Lower leg skin (tissue), 4 donors: ENCODE results near the gene MFNG. TPM values are rescaled to one million over a fixed set of nuclear protein-coding genes. Genes with fewer than 3 reads are reported as not detected.
A peak's percentile ranks its signal among the peaks of the same experiment; 100 is the strongest.

Source experiments
- DNase-seq, 2 donors: peaks; one replicate each; pipeline ENCODE4 v3.0.0-alpha.2; 2019; ENCODE audit warnings: low spot score in 2 of 2
- H3K4me3 ChIP-seq: fragments of 200-600 bp; sonication (generic); 2 replicates; pipeline ENCODE4 v1.5.1; 2017; ENCODE audit warnings: mild to moderate bottlenecking, low read depth; ENCODE audit not compliant: poor library complexity, severe bottlenecking
- CTCF ChIP-seq, 3 donors: fragments of 450-650 bp; IDR thresholded peaks; one replicate each; pipeline ENCODE4 v1.5.1; 2016; ENCODE audit warnings: antibody characterized with exemption in 3 of 3, mild to moderate bottlenecking in 3 of 3, moderate library complexity in 2 of 3
- POLR2A ChIP-seq, 2 donors: fragments of 450-650 bp; IDR thresholded peaks; one replicate each; pipeline ENCODE4 v1.6.1; 2016 to 2017; ENCODE audit warnings: antibody characterized with exemption in 2 of 2, mild to moderate bottlenecking in 1 of 2, moderate library complexity in 1 of 2
- WGBS, 2 donors: methylation state at CpG; one replicate each; pipeline ENCODE4 v1.1.5; 2018; 5-methylcytosine and 5-hydroxymethylcytosine counted together
- intact Hi-C: fragments of 100-400 bp; cut with DNase I; formaldehyde crosslinking; loops from one replicate; pipeline ENCODE4 v1.15.0; 2023; ENCODE audit warnings: low total_unique reads
- total RNA-seq, 4 donors: library from RNA; depleted of rRNA; stranded (reverse); fragments of >200 nt; gene quantifications; one replicate each; pipeline ENCODE4 v1.1.0, GENCODE V29; 2016

MFNG gene
- total RNA-seq, 4 donors from 2014 or later, result 5.7 to 13.0 (median 6.3) TPM

GRCh38 chr22:37461961-37462360, 24.2 kb downstream of the MFNG start:
- no peak overlapping the region for H3K4me3 ChIP-seq
- DNase-seq, result no peak
- TF ChIP-seq POLR2A (IDR thresholded peaks at IDR 0.05), result no peak
- no peak for TF ChIP-seq CTCF (IDR thresholded peaks at IDR 0.05)
- 30 to 42% methylated on average over 6 of the region's 6 CpGs for WGBS, 2 donors
- intact Hi-C loops, result no loop called here

GRCh38 chr22:37460684-37461083, 25.5 kb downstream of the MFNG start:
- no peak overlapping the region for H3K4me3 ChIP-seq
- 83 to 84% methylated on average over 3 of the region's 3 CpGs for WGBS, 2 donors
- intact Hi-C loops, result no loop called here
- no peak for DNase-seq
- TF ChIP-seq POLR2A (IDR thresholded peaks at IDR 0.05), result no peak
- no peak for TF ChIP-seq CTCF (IDR thresholded peaks at IDR 0.05)

- no peak for DNase-seq
- intact Hi-C loops, result no loop called here
- TF ChIP-seq POLR2A (IDR thresholded peaks at IDR 0.05), result no peak
- no peak for TF ChIP-seq CTCF (IDR thresholded peaks at IDR 0.05)
- no peak overlapping the region for H3K4me3 ChIP-seq
- 66 to 69% methylated on average over 9 of the region's 9 CpGs for WGBS, 2 donors
These were observed 27.0 kb downstream of the MFNG start for GRCh38 chr22:37459206-37459605.

- no peak for TF ChIP-seq POLR2A (IDR thresholded peaks at IDR 0.05)
- TF ChIP-seq CTCF (IDR thresholded peaks at IDR 0.05), result peak in 1 of 3 donors; percentile 42
- 32 to 38% methylated on average over 4 of the region's 4 CpGs for WGBS, 2 donors
- intact Hi-C loops, result loop anchor here (2.0 kb wide), 1 partner anchor 140 kb away; no protein-coding TSS in a partner anchor
- H3K4me3 ChIP-seq, result no peak overlapping the region
- peak; percentile 41 to 92 for DNase-seq
These were observed 28.9 kb downstream of the MFNG start for GRCh38 chr22:37457093-37457893.

GRCh38 chr22:37456346-37456745, 29.8 kb downstream of the MFNG start:
- WGBS, 2 donors, result 65 to 73% methylated on average over 17 of the region's 17 CpGs
- H3K4me3 ChIP-seq, result no peak overlapping the region
- TF ChIP-seq POLR2A (IDR thresholded peaks at IDR 0.05) (no peak), CTCF (IDR thresholded peaks at IDR 0.05) (no peak)
- DNase-seq, result no peak
- intact Hi-C loops, result loop anchor here (2.0 kb wide), 1 partner anchor 140 kb away; no protein-coding TSS in a partner anchor
